ENCODE results near the gene DAO.

The DAO gene

DNA sequence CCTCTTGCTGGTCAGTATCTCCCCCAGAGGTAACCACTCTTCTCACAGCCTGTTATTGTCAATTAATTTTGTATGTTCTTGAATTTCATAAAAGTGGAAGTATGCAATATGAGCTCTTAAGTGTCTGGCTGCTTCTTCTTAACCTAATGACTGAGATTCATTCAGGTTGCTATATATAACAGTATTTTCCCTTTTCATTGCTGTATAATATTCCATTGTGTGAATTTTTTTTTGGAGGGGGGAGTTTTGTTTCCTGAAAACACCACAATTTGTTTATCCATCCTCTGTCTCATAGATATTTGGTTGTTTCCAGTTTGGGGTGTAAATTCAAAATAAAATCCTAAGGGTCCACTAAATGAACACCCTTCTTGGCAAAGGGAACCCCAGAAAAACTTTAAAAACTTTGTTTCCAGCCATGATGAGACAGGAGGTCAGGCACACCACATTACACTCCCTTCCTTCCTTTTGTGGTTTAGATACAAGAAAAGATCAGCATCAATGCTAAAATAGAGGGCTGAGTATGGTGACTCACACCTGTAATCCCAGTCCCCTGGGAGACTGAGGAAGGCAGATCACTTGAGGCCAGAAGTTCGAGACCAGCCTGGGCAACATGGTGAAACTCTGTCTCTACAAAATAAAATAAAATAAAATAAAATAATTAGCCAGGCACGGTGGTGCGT is 4.1 kb upstream of the DAO start:
- peak; percentile 24 for DNase-seq

DNA sequence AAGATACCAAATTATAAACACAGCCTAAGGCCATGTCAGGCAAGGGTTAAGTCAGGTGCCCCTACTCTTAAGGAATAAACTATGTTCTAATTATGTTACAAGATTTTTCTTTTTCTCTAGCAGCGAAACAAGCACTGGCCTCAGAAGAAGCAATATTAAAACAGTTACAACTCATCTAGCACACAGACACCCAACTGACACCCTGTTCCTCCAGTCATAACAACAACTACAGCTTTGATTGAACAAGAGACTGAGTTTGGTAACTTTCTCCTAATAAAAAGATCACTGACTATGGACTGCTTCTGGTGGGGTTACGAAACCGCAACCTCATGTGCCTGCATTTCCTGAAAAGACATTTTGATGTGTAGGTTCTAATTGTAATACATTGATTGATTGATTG is 3.3 kb upstream of the DAO start:
- no peak for DNase-seq

DNA sequence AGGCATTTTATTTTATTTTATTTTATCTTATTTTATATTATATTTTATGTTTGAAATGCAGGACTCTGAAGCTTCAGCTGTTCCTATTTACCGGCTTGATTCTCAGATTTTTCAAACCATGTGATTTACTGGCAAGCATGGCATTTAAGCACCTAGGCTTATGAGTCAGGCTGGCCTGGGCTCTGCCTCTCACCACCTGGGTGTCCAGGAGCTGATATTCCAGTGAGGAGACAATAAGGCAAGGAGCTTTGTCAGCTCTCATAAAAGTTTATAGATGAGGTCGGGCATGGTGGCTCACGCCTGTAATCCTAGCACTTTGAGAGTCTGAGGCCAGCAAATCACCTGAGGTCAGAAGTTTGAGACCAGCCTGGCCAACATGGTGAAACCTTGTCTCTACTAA is 2.1 kb downstream of the DAO start:
- DNase-seq, result no peak

DNA sequence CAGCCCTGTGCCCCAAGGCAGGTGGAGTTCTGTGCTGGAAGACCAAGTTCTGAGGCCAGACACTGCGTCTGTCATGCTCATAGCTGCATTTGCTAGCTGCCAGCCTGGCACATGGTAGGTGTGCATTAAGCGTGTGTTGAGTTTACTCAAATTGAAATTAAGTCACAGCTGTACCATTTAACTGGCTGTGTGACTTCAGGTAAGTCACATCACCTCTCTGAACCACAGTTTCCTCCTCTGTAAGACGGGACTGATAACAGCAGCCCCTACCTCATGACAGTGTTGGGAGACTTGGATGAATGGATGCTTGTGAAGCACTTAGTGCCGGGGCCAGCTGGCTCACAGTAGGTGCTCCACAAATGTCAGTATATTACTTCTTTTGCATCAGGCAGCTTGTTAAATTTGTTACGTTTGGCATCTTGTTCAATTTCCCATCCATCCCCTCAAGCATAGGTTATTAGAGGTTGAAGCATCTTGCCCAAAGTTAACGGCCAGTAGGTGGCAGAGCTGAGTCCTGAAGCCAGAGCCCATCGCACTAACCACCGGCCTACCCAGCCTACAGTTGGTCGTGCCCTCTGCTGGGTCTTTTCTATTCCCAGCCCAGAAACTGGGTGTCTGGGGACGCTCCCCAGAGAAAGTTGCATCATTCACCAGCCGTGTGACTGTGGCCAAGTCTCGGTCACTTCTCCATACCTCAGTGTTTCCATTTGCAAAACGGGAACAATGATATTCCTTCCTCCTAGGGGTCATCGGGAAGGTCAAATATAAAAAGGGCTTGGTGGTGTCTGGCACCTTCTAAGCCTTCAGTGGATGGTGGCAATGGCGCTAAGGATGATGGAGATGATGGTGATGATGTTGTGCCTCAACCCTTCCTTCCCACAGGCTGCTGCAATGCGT is 4.5 kb downstream of the DAO start:
- DNase-seq, result peak; percentile 6

DNA sequence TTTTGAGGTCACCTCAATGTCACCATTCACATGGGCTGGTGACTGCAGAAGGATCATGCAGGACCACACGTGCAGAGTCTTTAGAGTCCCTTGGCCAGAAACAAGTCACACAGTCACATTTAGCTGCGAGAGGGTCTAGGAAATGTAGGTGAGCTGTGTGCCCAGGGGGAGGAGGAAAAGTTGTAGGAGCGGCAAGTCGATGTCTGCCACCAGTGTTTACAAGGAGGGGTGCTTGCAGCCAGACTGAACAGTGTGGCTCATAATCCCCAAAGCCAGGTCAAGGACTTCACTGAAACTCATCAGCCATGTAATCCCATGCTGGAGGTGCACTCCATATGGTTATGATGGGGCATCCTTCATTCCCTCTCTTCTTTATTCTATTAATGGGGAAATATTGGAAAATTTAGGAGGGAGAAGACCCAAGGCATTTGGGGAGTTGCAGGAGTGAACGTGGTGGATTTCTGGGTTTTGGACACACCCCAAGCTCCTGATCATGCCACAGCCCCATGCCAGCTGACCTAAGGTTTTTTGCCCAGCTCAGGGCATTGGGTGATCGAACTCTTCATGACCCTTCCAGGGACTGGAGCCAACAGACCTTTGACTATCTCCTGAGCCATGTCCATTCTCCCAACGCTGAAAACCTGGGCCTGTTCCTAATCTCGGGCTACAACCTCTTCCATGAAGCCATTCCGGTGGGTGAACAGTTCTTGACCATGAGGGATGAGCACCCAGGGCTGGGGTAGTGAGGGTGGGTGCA is 7.2 kb downstream of the DAO start:
- DNase-seq, result no peak

DNA sequence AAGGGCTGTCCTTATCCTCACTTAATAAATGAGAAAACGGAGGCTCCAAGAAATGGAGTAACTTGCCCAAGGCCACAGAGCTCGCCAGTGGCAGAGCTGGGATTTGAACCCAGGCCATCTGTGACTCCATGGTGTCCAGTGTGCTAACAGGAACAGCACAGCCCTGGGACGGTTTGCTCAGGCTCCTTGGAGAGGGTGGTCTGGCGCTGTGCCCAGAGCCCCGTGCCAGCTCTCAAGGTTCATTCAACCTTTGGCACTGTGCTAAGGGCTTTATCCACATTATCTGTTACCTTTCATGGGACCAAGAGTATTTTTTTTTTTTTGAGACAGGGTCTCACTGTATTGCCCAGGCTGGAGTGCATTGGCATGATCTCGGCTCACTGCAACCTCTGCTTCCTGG is 8.1 kb downstream of the DAO start:
- DNase-seq, result no peak

DNA sequence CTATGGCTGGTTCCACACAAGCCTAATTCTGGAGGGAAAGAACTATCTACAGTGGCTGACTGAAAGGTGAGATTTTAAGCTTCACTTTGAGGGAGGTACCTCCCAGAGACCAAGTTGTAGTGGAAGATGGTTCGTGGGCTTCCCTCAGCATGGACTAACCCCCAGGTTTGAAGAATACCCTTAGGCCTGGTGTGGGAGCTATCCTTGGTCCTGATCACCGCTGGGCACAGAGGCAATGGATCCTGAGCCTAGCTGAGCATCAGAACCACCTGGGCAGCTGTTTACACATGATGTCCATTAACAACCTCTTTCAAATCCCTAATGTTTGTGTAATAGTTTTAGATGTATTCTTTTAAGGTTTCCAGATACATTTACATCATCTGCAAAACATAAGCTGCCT is 10.3 kb downstream of the DAO start:
- DNase-seq, result peak; percentile 22

DNA sequence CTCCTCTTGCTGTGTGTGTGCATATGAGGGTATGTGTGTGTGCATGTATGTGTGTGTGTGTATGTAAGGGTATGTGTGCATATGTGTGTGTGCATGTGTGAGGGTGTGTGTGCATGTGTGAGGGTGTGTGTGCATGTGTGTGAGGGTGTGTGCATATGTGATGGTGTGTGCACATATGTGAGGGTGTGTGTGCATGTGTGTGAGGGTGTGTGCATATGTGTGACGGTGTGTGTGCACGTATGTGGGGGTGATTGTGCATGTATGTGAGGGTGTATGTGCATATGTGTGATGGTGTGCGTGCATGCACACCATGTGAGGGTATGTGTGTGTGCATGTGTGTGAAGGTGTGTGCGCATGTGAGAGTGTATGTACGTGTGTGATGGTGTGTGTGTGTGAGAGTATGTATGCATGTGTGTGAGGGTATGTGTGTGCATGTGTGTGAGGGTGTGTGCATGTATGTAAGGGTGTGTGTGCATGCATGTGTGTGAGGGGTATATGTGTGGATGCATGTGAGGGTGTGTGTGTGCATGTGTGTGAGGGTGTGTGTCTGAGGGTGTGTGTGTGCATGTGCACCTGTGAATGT is 15.4 kb downstream of the DAO start:
- DNase-seq, result no peak

DNA sequence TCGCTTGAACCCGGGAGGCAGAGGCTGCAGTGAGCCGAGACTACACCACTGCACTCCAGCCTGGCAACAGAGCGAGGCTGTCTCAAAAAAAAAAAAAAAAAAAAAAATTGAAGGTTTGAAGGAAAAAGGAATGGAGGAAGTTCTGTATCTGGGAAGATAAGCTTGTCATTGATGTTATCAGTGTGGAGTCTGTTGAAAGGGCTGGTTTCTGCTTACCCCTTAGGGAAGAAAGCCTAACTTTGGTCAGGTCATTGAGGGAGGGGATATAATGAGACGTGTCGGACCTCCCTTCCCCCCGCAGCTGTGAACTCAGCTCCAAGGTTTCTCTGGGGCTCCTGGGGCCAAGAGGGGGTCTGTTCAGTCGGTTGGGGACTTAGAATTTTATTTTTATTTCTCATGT is 16.4 kb downstream of the DAO start:
- DNase-seq, result no peak

DNA sequence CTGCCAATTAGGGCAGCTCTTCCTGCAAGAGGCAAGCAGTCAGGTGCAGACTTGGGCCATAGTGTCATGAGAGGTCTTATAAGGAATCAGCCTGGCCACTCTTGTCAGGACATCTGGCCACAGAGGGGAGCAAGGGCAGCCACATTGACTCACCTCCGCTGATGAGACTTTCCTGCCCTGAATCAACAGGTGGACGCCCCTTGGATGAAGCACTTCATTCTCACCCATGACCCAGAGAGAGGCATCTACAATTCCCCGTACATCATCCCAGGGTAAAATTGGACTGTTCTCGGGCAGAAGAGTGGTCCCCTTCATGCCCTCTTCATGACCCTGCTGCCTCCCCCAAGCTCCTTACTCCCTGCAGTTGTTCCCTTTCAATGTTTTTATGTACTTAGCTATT is 16.9 kb downstream of the DAO start:
- no peak for DNase-seq

DNA sequence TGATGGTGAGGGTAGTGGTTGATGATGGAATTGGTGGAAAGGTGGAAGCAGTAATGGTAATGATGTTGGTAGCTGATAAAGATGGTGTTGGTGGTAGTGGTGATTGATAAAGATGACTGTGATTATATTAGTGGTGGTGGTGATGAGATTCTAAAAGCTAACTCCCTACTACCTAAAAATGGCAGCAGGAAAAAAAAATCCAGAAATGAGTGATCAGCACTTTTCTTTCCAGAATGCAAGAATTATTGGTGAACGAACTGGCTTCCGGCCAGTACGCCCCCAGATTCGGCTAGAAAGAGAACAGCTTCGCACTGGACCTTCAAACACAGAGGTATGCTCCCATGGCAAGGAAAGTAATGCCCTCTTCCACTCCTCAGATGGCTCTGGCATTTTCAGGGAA is 19.3 kb downstream of the DAO start:
- DNase-seq, result no peak

DNA sequence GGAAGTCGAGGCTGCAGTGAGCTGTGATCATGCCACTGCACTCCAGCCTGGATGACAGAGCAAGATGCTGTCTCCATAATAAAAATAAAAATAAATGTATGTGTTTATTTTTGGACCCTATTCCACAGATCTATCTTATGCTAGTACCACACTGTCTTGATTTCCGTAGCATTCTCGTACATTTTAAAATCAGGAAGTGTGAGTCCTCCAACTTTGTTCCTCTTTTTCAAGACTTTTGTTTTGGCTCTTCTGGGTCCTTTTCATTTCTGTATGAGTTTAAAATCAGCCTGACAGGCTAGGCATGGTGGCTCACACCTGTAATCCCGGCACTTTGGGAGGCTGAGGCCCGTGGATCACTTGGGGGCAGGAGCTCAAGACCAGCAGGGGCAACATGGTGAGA is 25.8 kb downstream of the DAO start:
- no peak for DNase-seq

DNA sequence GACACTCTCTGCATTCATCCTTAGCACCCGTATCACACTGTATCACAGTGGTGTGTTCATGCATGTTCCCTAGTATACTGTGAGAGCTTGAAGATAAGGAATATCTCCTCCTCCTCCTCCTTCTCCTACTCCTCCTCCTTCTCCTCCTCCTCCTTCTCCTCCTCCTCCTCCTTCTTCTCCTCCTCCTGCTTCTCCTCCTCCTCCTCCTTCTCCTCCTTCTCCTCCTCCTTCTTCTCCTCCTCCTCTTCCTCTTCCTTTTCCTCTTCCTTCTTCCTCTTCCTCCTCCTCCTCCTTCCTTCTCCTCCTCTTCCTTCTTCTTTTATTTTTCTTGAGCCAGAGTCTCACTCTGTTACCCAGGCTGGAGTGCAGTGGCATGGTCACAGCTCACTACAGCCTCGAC is 27.1 kb downstream of the DAO start:
- no peak for DNase-seq

DNA sequence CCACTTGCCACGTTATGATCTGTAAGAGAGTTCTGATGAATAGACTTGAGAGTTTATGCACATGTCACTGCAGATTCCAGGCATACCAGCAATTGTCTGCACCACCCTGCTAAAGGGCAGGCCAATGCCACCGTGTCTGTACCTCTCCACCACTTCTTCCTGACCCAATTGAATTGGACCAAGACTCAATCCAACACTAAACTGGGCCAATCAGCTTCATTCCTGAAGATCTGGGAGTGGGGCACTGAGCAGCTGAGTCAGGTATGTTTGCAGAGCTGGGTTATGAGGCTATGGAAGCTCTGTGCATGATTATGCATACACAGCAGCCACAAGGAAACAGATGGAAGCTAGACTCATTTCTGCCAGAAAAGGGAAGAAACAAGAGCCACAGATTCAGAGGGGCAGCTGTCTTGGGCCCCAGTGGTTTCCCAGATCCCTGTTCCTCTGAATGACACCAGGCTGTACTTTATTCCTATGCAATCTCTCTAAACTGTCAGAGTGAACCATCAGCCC is 28.0 kb downstream of the DAO start:
- DNase-seq, result peak; percentile 32

DNA sequence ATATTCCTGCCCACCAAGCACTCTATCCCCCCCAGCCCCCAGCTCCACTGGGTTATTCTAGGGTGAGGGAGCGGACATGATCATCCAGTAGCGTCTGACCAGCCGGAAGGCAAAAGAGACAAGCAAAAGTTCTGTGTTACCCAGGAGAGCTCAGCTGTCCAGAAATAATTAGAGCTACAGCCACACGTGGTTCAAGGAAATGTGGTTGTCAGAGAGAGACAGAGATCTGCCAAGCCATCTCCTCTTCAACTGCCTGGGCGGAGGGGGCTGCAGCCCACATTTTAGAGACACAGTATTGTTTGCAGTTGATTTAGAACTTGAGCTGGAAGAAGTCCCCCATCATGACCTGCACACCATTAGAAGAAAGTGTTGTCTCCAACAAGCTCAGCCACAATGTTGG is 30.4 kb downstream of the DAO start:
- no peak for DNase-seq

DNA sequence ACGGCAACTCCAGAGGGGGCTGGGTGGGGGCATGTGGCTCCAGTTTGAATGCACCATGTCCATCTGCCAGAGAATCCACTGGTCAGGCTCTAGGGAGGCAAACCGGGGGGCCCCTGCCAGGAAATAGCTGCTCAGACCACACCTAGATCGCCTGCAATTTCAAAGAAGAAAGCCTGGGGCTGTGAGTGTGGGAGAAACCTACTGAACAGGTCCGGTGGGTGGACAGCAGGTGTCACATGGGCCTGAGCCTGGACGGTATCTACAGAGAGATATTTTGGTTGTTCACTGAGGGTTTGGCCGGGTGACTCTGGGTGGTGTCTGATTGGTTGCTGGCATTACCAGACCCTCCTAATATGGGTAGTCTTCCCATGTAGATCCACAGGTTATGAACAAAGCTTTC is 32.0 kb downstream of the DAO start:
- no peak for DNase-seq

DNA sequence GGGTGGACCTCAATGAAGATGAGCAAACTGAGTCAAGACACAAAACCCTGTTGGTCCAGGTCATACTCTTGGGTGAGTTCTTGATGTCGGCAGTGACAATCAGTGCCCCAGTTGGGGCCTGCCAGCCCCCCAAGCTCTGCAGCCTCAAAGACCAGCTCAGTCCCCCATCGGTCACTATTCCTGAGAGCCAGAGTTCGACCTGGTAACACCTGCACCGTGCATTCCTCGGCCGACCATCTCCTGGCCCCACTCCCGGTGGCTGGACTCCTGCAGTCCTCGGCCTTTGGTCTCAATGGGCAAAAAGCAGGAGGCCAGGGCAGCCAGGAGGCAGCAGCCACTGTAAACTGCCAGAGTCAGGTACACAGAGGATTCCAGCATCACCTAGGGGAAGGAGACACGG is 32.5 kb downstream of the DAO start:
- DNase-seq, result no peak

DNA sequence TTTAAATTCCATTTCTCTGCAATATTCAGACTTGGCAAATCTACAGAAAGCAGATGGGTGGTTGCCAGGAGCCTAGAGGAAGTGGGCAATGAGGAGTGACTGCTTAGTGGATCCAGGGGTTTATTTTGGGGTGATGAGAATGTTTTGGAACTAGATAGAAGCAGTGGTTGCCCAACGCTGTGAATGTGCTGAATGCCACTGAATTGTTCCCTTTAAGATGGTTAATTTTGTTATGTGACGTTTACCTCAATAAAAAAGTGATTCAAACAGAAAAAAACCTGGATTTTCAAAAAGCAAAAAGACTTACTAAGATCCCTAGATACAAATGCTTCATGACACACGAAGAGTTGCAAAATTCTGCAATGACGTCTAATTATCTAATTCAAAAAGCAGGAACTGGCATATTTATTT is 34.2 kb downstream of the DAO start:
- DNase-seq, result peak; percentile 17

DNA sequence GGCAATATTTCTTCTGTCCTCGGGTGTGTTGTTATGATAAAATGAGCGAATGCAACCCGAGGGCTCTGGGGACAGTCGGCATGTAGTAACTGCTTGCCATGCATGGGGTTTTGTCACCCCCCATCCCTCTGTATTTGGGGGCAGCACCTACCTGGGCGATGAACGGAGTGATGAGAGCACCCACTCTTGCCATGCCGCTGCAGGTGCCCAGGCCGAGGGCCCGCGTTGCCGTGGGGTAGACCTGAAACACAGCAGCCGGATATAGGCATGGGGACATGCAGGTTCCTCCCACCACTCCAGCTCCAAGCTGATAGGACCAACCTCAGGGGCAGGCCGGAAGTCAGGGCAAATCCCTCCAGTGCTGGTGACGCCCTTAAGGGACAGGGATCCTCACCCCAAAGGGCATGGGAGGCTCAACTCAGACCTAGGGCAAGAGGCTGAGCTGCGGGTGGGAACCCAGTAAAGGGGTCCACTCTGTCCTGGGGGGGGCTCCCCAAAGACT is 35.8 kb downstream of the DAO start:
- no peak for DNase-seq

DNA sequence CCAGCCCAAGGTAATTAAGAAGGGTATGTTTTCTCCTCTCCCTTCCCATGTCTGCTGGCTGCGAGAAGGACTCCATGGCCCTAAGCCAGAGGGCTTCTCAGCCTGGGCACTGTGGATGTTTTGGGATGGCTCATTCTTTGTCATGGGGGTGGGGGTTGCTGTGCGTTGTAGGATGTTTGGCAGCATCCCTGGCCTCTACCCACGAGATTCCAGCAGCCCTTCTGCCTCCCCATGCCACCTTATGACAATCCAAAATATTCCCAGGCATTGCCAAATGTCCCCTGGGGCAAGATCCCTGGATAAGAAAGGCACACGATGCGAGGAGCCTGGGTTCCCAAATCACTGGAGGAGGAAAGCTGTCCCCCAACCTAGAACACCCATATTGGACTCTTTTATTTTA is 36.4 kb downstream of the DAO start:
- no peak for DNase-seq

DNA sequence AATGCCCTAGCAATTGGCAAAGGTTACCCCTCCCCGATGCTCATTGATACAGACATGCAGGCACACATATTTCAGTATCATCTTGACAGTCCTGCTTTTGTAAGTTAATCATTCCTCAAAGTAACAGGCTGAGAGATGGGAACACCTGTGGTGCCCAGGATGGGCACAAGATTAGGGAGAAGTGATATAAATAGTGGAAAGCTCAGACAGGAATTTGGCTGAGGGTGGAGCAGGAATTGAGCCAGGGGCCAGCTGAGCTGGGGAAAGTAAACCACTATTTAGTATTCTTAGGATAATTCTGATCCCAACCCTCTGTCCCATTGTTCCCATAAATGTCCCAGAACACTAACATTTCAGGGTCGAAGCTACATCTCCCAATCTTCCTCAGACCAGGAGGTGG is 38.3 kb downstream of the DAO start:
- no peak for DNase-seq

DNA sequence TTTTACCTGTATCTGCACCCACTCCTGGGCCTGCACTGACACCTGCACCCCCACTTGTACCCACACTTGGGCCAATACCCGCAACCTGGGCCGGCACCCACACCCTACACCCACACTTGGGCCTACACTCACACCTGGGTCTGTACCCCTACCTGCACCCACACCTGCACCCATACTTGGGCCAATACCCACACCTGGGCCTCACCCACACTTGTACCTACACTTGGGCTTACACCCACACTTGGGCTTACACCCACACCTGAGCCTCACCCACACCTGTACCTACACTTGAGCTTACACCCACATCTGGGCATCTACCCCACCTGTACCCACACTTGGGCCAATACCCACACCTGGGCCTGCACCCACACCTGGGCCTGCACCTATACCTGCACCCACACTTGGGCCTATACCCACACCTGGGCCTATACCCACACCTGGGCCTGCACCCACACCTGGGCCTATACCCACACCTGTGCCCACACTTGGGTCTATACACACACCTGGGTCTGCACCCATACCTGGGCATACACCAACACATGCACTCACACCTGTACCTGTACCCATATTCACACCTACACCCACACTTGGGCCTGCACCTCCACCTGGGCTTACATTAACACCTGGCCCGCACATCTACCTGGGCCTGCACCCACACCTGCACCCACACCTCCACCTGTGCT is 39.2 kb downstream of the DAO start:
- DNase-seq, result no peak
